Esophagus muscularis mucosa (tissue), 4 donors: ENCODE results near the gene DOCK4. TPM values are rescaled to one million over a fixed set of nuclear protein-coding genes. Genes with fewer than 3 reads are reported as not detected.

Source experiments
- DNase-seq: peaks from one replicate; pipeline ENCODE4 v3.0.0-alpha.2; 2017; ENCODE audit errors: extremely low spot score
- H3K27ac ChIP-seq, 4 donors: fragments of 200-600 bp; sonication (generic); replicated peaks in 1 of 4; 1 replicate in 3 of 4; 2 replicates in 1 of 4; pipeline ENCODE4 v1.5.1; 2016 to 2019; ENCODE audit warnings: mild to moderate bottlenecking in 1 of 4
- H3K27me3 ChIP-seq, 4 donors: fragments of 200-600 bp; sonication (generic); one replicate each; pipeline versions ENCODE4 v1.5.1 to v1.6.0; 2016 to 2019
- H3K36me3 ChIP-seq, 4 donors: fragments of 200-600 bp; sonication (generic); one replicate each; pipeline ENCODE4 v1.5.1; 2016 to 2019
- H3K4me1 ChIP-seq, 4 donors: fragments of 200-600 bp; sonication (generic); one replicate each; pipeline ENCODE4 v1.5.1; 2016 to 2019
- H3K4me3 ChIP-seq, 4 donors: fragments of 200-600 bp; sonication (generic); 1 replicate in 2 of 4; 2 replicates in 2 of 4; pipeline ENCODE4 v1.5.1; 2016 to 2019; ENCODE audit warnings: mild to moderate bottlenecking in 4 of 4, moderate library complexity in 1 of 4
- H3K9me3 ChIP-seq, 4 donors: fragments of 200-600 bp; sonication (generic); 1 replicate in 3 of 4; 2 replicates in 1 of 4; pipeline ENCODE4 v1.5.1; 2016 to 2019
- CTCF ChIP-seq, 3 experiments: fragments of 200-600 bp in 2 of 3; fragments of 450-650 bp in 1 of 3; sonication (generic) in 2 of 3; IDR thresholded peaks; one replicate each; pipeline ENCODE4 v1.5.1; 2017 to 2019; ENCODE audit warnings: antibody characterized with exemption in 3 of 3, mild to moderate bottlenecking in 2 of 3, moderate library complexity in 1 of 3
- EP300 ChIP-seq: sonication (generic); formaldehyde crosslinking; IDR thresholded peaks from one replicate; pipeline ENCODE4 v1.6.1; 2017; ENCODE audit warnings: antibody characterized with exemption
- POLR2A ChIP-seq: fragments of 450-650 bp; IDR thresholded peaks from one replicate; pipeline ENCODE4 v1.6.1; 2017; ENCODE audit warnings: antibody characterized with exemption, moderate library complexity, mild to moderate bottlenecking, low read depth
- POLR2AphosphoS5 ChIP-seq, 2 donors: sonication (generic); formaldehyde crosslinking; IDR thresholded peaks; one replicate each; pipeline ENCODE4 v1.6.1; 2017; ENCODE audit warnings: antibody characterized with exemption in 2 of 2
- WGBS: methylation state at CpG from one replicate; pipeline ENCODE4 v1.1.5; 2018; 5-methylcytosine and 5-hydroxymethylcytosine counted together
- intact Hi-C: fragments of 100-400 bp; cut with DNase I; formaldehyde crosslinking; loops from one replicate; pipeline ENCODE4 v1.15.1; 2023
- total RNA-seq, 4 donors: library from RNA; depleted of rRNA; stranded (reverse); fragments of >200 nt; gene quantifications; one replicate each; pipeline versions ENCODE4 v1.1.0 to v1.2.1, GENCODE V29; 2016

The DOCK4 gene
- total RNA-seq, 4 donors from 2014 or later: 14.0 to 25.3 (median 18.8) TPM

GRCh38 chr7:111869280-111869679 is 336.9 kb downstream of the DOCK4 start:
- no peaks in the 10 kb centered on the region for H3K9me3 ChIP-seq
- H3K36me3 ChIP-seq: peaks cover 0 to 27% (median 4%) of the 10 kb centered on the region in 4 donors
- no peaks in the 10 kb centered on the region for H3K27me3 ChIP-seq
- intact Hi-C loops: loop anchor here (10.0 kb wide), 1 partner anchor 104 kb away; no protein-coding TSS in a partner anchor
- peaks cover 4 to 22% (median 15%) of the 10 kb centered on the region in 4 donors for H3K4me1 ChIP-seq
- 98% methylated on average over 3 of the region's 3 CpGs for WGBS
- H3K4me3 ChIP-seq: no peak overlapping the region
- no peak for TF ChIP-seq POLR2AphosphoS5 (IDR thresholded peaks at IDR 0.05)
- TF ChIP-seq POLR2A: no peak
- TF ChIP-seq CTCF (IDR thresholded peaks at IDR 0.05): no peak
- no peak for TF ChIP-seq EP300
- DNase-seq: no peak
- no peak overlapping the region for H3K27ac ChIP-seq

- TF ChIP-seq EP300 (no peak), CTCF (IDR thresholded peaks at IDR 0.05) (no peak), POLR2AphosphoS5 (IDR thresholded peaks at IDR 0.05) (no peak), POLR2A (no peak)
- 75% methylated on average over 5 of the region's 5 CpGs for WGBS
- H3K36me3 ChIP-seq: peaks cover 0 to 35% (median 4%) of the 10 kb centered on the region in 4 donors
Observed at GRCh38 chr7:111867348-111867931, 338.8 kb downstream of the DOCK4 start.

GRCh38 chr7:111866787-111867186 is 339.4 kb downstream of the DOCK4 start:
- no peak overlapping the region for H3K4me3 ChIP-seq
- peaks cover 0 to 38% (median 4%) of the 10 kb centered on the region in 4 donors for H3K36me3 ChIP-seq
- H3K27me3 ChIP-seq: no peaks in the 10 kb centered on the region
- DNase-seq: peak; percentile 17
- no peaks in the 10 kb centered on the region for H3K9me3 ChIP-seq
- WGBS: 96% methylated on average over 2 of the region's 2 CpGs
- peaks cover 0 to 21% (median 4%) of the 10 kb centered on the region in 4 donors for H3K4me1 ChIP-seq
- intact Hi-C loops: loop anchor here (10.0 kb wide), 1 partner anchor 102 kb away; no protein-coding TSS in a partner anchor
- H3K27ac ChIP-seq: no peak overlapping the region
- TF ChIP-seq POLR2A: no peak
- TF ChIP-seq POLR2AphosphoS5 (IDR thresholded peaks at IDR 0.05): no peak
- no peak for TF ChIP-seq EP300
- no peak for TF ChIP-seq CTCF (IDR thresholded peaks at IDR 0.05)

More at GRCh38 chr7:111867348-111867931, 338.8 kb downstream of the DOCK4 start:
- Histone ChIP-seq H3K27me3 (no peaks in the 10 kb centered on the region), H3K27ac (no peak overlapping the region), H3K4me1 (peaks cover 0 to 21% (median 4%) of the 10 kb centered on the region in 4 donors), H3K4me3 (no peak overlapping the region), H3K9me3 (no peaks in the 10 kb centered on the region)
- intact Hi-C loops: loop anchor here (10.0 kb wide), 1 partner anchor 103 kb away; no protein-coding TSS in a partner anchor
- DNase-seq: peak; percentile 19

- peak overlapping the region in 1 of 4 donors; percentile 2 for H3K27ac ChIP-seq
- peaks cover 0 to 42% (median 8%) of the 10 kb centered on the region in 4 donors for H3K36me3 ChIP-seq
- intact Hi-C loops: loop anchor here (10.0 kb wide), 1 partner anchor 101 kb away; no protein-coding TSS in a partner anchor
Observed at GRCh38 chr7:111865430-111865829, 340.8 kb downstream of the DOCK4 start.

More at GRCh38 chr7:111865430-111865829, 340.8 kb downstream of the DOCK4 start:
- TF ChIP-seq POLR2AphosphoS5 (IDR thresholded peaks at IDR 0.05) (no peak), CTCF (IDR thresholded peaks at IDR 0.05) (no peak), POLR2A (no peak), EP300 (no peak)
- Histone ChIP-seq H3K4me3 (no peak overlapping the region), H3K4me1 (peaks cover 0 to 21% (median 4%) of the 10 kb centered on the region in 4 donors), H3K27me3 (no peaks in the 10 kb centered on the region), H3K9me3 (no peaks in the 10 kb centered on the region)
- 47% methylated on average over 1 of the region's 1 CpG for WGBS
- DNase-seq: peak; percentile 70
